ENCODE results near the gene NXPH3. TPM values are rescaled to one million over a fixed set of nuclear protein-coding genes. Genes with fewer than 3 reads are reported as not detected.

NXPH3 gene
- total RNA-seq, 1 donor from 2014 or later: not detected

- FAIRE-seq: no peak
- H3K27me3 ChIP-seq (ENCODE audit: control insufficient read depth, insufficient read depth, low read length): peaks cover 5% of the 10 kb centered on the region
- no peak overlapping the region for H3K4me3 ChIP-seq (ENCODE audit: low read depth, low read length)
These were observed 18.2 kb upstream of the NXPH3 start for GRCh38 chr17:49557312-49558024.

GRCh38 chr17:49564638-49565037, 11.0 kb upstream of the NXPH3 start:
- DNase-seq (ENCODE audit: low read depth) (no peak), FAIRE-seq (no peak)
- TF ChIP-seq CTCF (IDR thresholded peaks at IDR 0.05; ENCODE audit: insufficient read depth, low read length, severe bottlenecking): no peak
- Histone ChIP-seq H3K4me3 (ENCODE audit: low read depth, low read length) (no peak overlapping the region), H3K27me3 (ENCODE audit: control insufficient read depth, insufficient read depth, low read length) (no peaks in the 10 kb centered on the region), H3K36me3 (ENCODE audit: control insufficient read depth, insufficient read depth, low read length) (no peaks in the 10 kb centered on the region)

More at GRCh38 chr17:49557312-49558024, 18.2 kb upstream of the NXPH3 start:
- peak; percentile 83 for TF ChIP-seq CTCF (IDR thresholded peaks at IDR 0.05; ENCODE audit: insufficient read depth, low read length, severe bottlenecking)
- H3K36me3 ChIP-seq (ENCODE audit: control insufficient read depth, insufficient read depth, low read length): no peaks in the 10 kb centered on the region
- DNase-seq (ENCODE audit: low read depth): peak; percentile 51

- H3K36me3 ChIP-seq (ENCODE audit: control insufficient read depth, insufficient read depth, low read length): no peaks in the 10 kb centered on the region
- H3K4me3 ChIP-seq (ENCODE audit: low read depth, low read length): no peak overlapping the region
- no peak for FAIRE-seq
- peak; percentile 58 for DNase-seq (ENCODE audit: low read depth)
- no peaks in the 10 kb centered on the region for H3K27me3 ChIP-seq (ENCODE audit: control insufficient read depth, insufficient read depth, low read length)
- TF ChIP-seq CTCF (IDR thresholded peaks at IDR 0.05; ENCODE audit: insufficient read depth, low read length, severe bottlenecking): no peak
These were observed 9.7 kb upstream of the NXPH3 start for GRCh38 chr17:49565948-49566491.

GRCh38 chr17:49566668-49567071, 9.0 kb upstream of the NXPH3 start:
- Histone ChIP-seq H3K36me3 (ENCODE audit: control insufficient read depth, insufficient read depth, low read length) (no peaks in the 10 kb centered on the region), H3K27me3 (ENCODE audit: control insufficient read depth, insufficient read depth, low read length) (no peaks in the 10 kb centered on the region), H3K4me3 (ENCODE audit: low read depth, low read length) (no peak overlapping the region)
- FAIRE-seq (no peak), DNase-seq (ENCODE audit: low read depth) (peak; percentile 60)
- no peak for TF ChIP-seq CTCF (IDR thresholded peaks at IDR 0.05; ENCODE audit: insufficient read depth, low read length, severe bottlenecking)

GRCh38 chr17:49567104-49567521, 8.6 kb upstream of the NXPH3 start:
- H3K4me3 ChIP-seq (ENCODE audit: low read depth, low read length): no peak overlapping the region
- H3K27me3 ChIP-seq (ENCODE audit: control insufficient read depth, insufficient read depth, low read length): no peaks in the 10 kb centered on the region
- no peaks in the 10 kb centered on the region for H3K36me3 ChIP-seq (ENCODE audit: control insufficient read depth, insufficient read depth, low read length)
- no peak for TF ChIP-seq CTCF (IDR thresholded peaks at IDR 0.05; ENCODE audit: insufficient read depth, low read length, severe bottlenecking)
- DNase-seq (ENCODE audit: low read depth) (no peak), FAIRE-seq (no peak)
